IMR-90 (cell line): ENCODE results near the gene UTP14A. TPM values are rescaled to one million over a fixed set of nuclear protein-coding genes. Genes with fewer than 3 reads are reported as not detected.

Experiments used
- ATAC-seq: fragments of 200-7000 bp; cut with Tn5 transposase; 2 replicates; pipeline ENCODE4 v1.9.1; 2020; ENCODE audit warnings: low read depth, mild to moderate bottlenecking, moderate library complexity
- BruUV-seq: library from RNA; stranded (reverse); fragments of 400-500 nt; replicated peaks from 2 replicates; lab custom pipeline; 2021; lab: Mats Ljungman, UMichigan
- CTCF ChIA-PET: fragments of 300-600 bp; formaldehyde crosslinking; extraction: SDS; loops from one replicate; lab custom pipeline; 2021; ENCODE audit warnings: antibody characterized with exemption; lab: Yijun Ruan, JAX
- POLR2A ChIA-PET: fragments of 300-600 bp; sonication (Branson Sonifier 250); formaldehyde crosslinking; loops from one replicate; lab custom pipeline; 2022; ENCODE audit warnings: antibody characterized with exemption; ENCODE audit not compliant: unreplicated experiment; lab: Charles Lee
- DNase-seq: peaks from one replicate; pipeline ENCODE4 v3.0.0; 2013
- H2AFZ ChIP-seq: replicated peaks from 2 replicates; pipeline ENCODE3; 2013; ENCODE audit warnings: low read length, mild to moderate bottlenecking; ENCODE audit not compliant: poor library complexity
- H2AK5ac ChIP-seq: 2 replicates; pipeline ENCODE4 v1.6.1; 2013; ENCODE audit warnings: low read depth, low read length, inconsistent platforms
- H2AK9ac ChIP-seq: replicated peaks from 2 replicates; pipeline ENCODE3; 2013; ENCODE audit warnings: mild to moderate bottlenecking, low read depth, low read length, moderate library complexity; ENCODE audit not compliant: poor library complexity
- H2BK120ac ChIP-seq: 2 replicates; pipeline ENCODE4 v1.6.1; 2013; ENCODE audit warnings: low read depth, low read length, inconsistent platforms
- H2BK15ac ChIP-seq: 3 replicates; pipeline ENCODE4 v1.6.1; 2013; ENCODE audit warnings: low read depth, low read length, inconsistent platforms
- H2BK20ac ChIP-seq: 2 replicates; pipeline ENCODE4 v1.6.1; 2013; ENCODE audit warnings: low read depth, mild to moderate bottlenecking, inconsistent platforms, low read length, moderate library complexity
- H2BK5ac ChIP-seq: 2 replicates; pipeline ENCODE4 v1.6.1; 2013; ENCODE audit warnings: mild to moderate bottlenecking, low read depth, low read length, inconsistent platforms; ENCODE audit not compliant: poor library complexity, severe bottlenecking
- H3K14ac ChIP-seq: replicated peaks from 2 replicates; pipeline ENCODE4 v1.6.1; 2013; ENCODE audit warnings: low read depth, low read length, inconsistent platforms
- H3K18ac ChIP-seq: 2 replicates; pipeline ENCODE4 v1.6.1; 2013; ENCODE audit warnings: low read depth, low read length, control low read depth
- H3K23ac ChIP-seq: 2 replicates; pipeline ENCODE4 v1.6.1; 2013; ENCODE audit warnings: low read depth, low read length, inconsistent platforms
- H3K27ac ChIP-seq: 2 replicates; pipeline ENCODE4 v1.5.1; 2013; ENCODE audit warnings: mild to moderate bottlenecking, control low read depth, low read length; ENCODE audit not compliant: insufficient read depth
- H3K27me3 ChIP-seq: 2 replicates; pipeline ENCODE4 v1.6.1; 2013; ENCODE audit warnings: low read length; ENCODE audit not compliant: control insufficient read depth, insufficient read depth
- H3K36me3 ChIP-seq: 2 replicates; pipeline ENCODE4 v1.6.1; 2013; ENCODE audit warnings: low read length, mixed read lengths; ENCODE audit not compliant: control insufficient read depth, insufficient read depth
- H3K4ac ChIP-seq: 2 replicates; pipeline ENCODE4 v1.6.1; 2013; ENCODE audit warnings: low read depth, low read length, inconsistent platforms
- H3K4me1 ChIP-seq: 2 replicates; pipeline ENCODE4 v1.6.1; 2013; ENCODE audit warnings: low read length, mixed read lengths; ENCODE audit not compliant: control insufficient read depth, insufficient read depth
- H3K4me2 ChIP-seq: 2 replicates; pipeline ENCODE4 v1.6.1; 2013; ENCODE audit warnings: low read depth, mild to moderate bottlenecking, control low read depth, low read length, moderate library complexity
- H3K4me3 ChIP-seq: 2 replicates; pipeline ENCODE4 v1.5.1; 2013; ENCODE audit warnings: low read depth, mild to moderate bottlenecking, control low read depth, low read length, moderate library complexity; ENCODE audit not compliant: insufficient read depth
- H3K56ac ChIP-seq: 2 replicates; pipeline ENCODE4 v1.6.1; 2013; ENCODE audit warnings: low read length, inconsistent platforms; ENCODE audit not compliant: insufficient read depth; ENCODE audit errors: extremely low read depth
- H3K79me1 ChIP-seq, 2 experiments: 2 replicates each; pipeline ENCODE4 v1.6.1; 2013; ENCODE audit warnings: low read length in 2 of 2, inconsistent platforms in 1 of 2, low read depth in 1 of 2
- H3K9ac ChIP-seq: 2 replicates; pipeline ENCODE4 v1.6.1; 2013; ENCODE audit warnings: low read depth, low read length, control low read depth
- H3K9me1 ChIP-seq: 2 replicates; pipeline ENCODE4 v1.6.1; 2013; ENCODE audit warnings: low read length, inconsistent platforms; ENCODE audit not compliant: insufficient read depth
- H3K9me3 ChIP-seq: 2 replicates; pipeline ENCODE4 v1.6.1; 2013; ENCODE audit warnings: low read length; ENCODE audit not compliant: control insufficient read depth, insufficient read depth
- H4K20me1 ChIP-seq: 2 replicates; pipeline ENCODE4 v1.6.1; 2013; ENCODE audit warnings: low read length, inconsistent platforms; ENCODE audit not compliant: insufficient read depth
- H4K5ac ChIP-seq: 2 replicates; pipeline ENCODE4 v1.6.1; 2013; ENCODE audit warnings: mild to moderate bottlenecking, low read depth, low read length, control low read depth
- H4K8ac ChIP-seq, 2 experiments: 2 replicates each; pipeline ENCODE4 v1.6.1; 2013; ENCODE audit warnings: low read depth in 2 of 2, low read length in 2 of 2, control low read depth in 1 of 2, inconsistent platforms in 1 of 2
- H4K91ac ChIP-seq: 2 replicates; pipeline ENCODE4 v1.6.1; 2013; ENCODE audit warnings: low read depth, low read length, inconsistent platforms; ENCODE audit not compliant: insufficient read depth
- BHLHE40 ChIP-seq: fragments of 150-350 bp; IDR thresholded peaks from 2 replicates; pipeline ENCODE4 v1.6.1; 2016; ENCODE audit warnings: mild to moderate bottlenecking, low read depth, low read length
- CEBPB ChIP-seq: IDR thresholded peaks from 2 replicates; pipeline ENCODE4 v1.6.1; 2012; ENCODE audit warnings: low read depth, low read length, improper control_type of control experiment
- CHD1 ChIP-seq: IDR thresholded peaks from 2 replicates; pipeline ENCODE4 v1.6.1; 2012; ENCODE audit warnings: low read depth, low read length, improper control_type of control experiment
- ELK1 ChIP-seq: fragments of 150-350 bp; IDR thresholded peaks from 2 replicates; pipeline ENCODE4 v1.6.1; 2016; ENCODE audit warnings: low read depth, mild to moderate bottlenecking, low read length, moderate library complexity, borderline replicate concordance
- FOS ChIP-seq: fragments of 150-350 bp; IDR thresholded peaks from 2 replicates; pipeline ENCODE4 v1.6.1; 2016; ENCODE audit warnings: low read depth, low read length
- MAFK ChIP-seq: IDR thresholded peaks from 2 replicates; pipeline ENCODE4 v1.6.1; 2012; ENCODE audit warnings: low read depth, low read length, improper control_type of control experiment
- MAZ ChIP-seq: IDR thresholded peaks from 2 replicates; pipeline ENCODE4 v1.6.1; 2012; ENCODE audit warnings: low read depth, mild to moderate bottlenecking, low read length, improper control_type of control experiment, moderate library complexity, borderline replicate concordance
- MXI1 ChIP-seq: IDR thresholded peaks from 2 replicates; pipeline ENCODE4 v1.6.1; 2012; ENCODE audit warnings: low read depth, mild to moderate bottlenecking, low read length, moderate library complexity, borderline replicate concordance
- NFE2L2 ChIP-seq: fragments of 150-350 bp; IDR thresholded peaks from 2 replicates; pipeline ENCODE4 v1.6.1; 2016; ENCODE audit warnings: low read depth, mild to moderate bottlenecking, low read length
- POLR2A ChIP-seq: IDR thresholded peaks from 2 replicates; pipeline ENCODE4 v1.6.1; 2012; ENCODE audit warnings: mild to moderate bottlenecking, low read depth, low read length
- RAD21 ChIP-seq: IDR thresholded peaks from 2 replicates; pipeline ENCODE4 v1.6.1; 2012; ENCODE audit warnings: low read length, improper control_type of control experiment
- RCOR1 ChIP-seq: IDR thresholded peaks from 2 replicates; pipeline ENCODE4 v1.6.1; 2012; ENCODE audit warnings: mild to moderate bottlenecking, low read length, improper control_type of control experiment; ENCODE audit not compliant: insufficient replicate concordance
- RFX5 ChIP-seq: IDR thresholded peaks from 2 replicates; pipeline ENCODE4 v1.8.0; 2012; ENCODE audit warnings: low read depth, mild to moderate bottlenecking, low read length, moderate library complexity
- SMC3 ChIP-seq: fragments of 150-350 bp; IDR thresholded peaks from 2 replicates; pipeline ENCODE4 v1.6.1; 2016; ENCODE audit warnings: low read depth, mild to moderate bottlenecking, antibody characterized with exemption, low read length, moderate library complexity
- USF2 ChIP-seq: fragments of 150-350 bp; IDR thresholded peaks from 2 replicates; pipeline ENCODE4 v1.6.1; 2017; ENCODE audit warnings: mild to moderate bottlenecking, antibody characterized with exemption, low read length, low read depth
- WGBS, 2 experiments: methylation state at CpG; one replicate each; pipeline versions ENCODE4 v1.1.5 to v1.1.7; 2013; ENCODE audit warnings: missing lambda C conversion rate in 2 of 2; ENCODE audit not compliant: insufficient read length in 1 of 2; ENCODE audit errors: extremely low coverage in 2 of 2; 5-methylcytosine and 5-hydroxymethylcytosine counted together
- dilution Hi-C: fragments of 300-500 bp; cut with HindIII; formaldehyde crosslinking; loops from one replicate; pipeline ENCODE4 v1.14.3; 2018; ENCODE audit warnings: low sequenced_read_pairs; ENCODE audit not compliant: unreplicated experiment
- in situ Hi-C: fragments of 300-500 bp; cut with MboI; formaldehyde crosslinking; loops from 3 replicates; pipeline ENCODE4 v1.14.3; 2019; ENCODE audit warnings: low sequenced_read_pairs, inconsistent platforms, mixed read lengths
- intact Hi-C: fragments of 100-400 bp; cut with micrococcal nuclease; formaldehyde crosslinking; loops from 2 replicates; pipeline ENCODE4 v1.10.0; 2022
- polyA plus RNA-seq, 3 experiments: library from polyadenylated mRNA; depleted of rRNA; stranded (reverse); fragments of >200 nt; gene quantifications; 2 replicates each; pipeline ENCODE4 v1.2.3, GENCODE V29; 2012; ENCODE audit warnings: low replicate concordance in 1 of 3
- total RNA-seq: library from RNA; depleted of rRNA; stranded (reverse); fragments of >200 nt; gene quantifications from 2 replicates; pipeline ENCODE4 v1.2.3, GENCODE V29; 2012

The UTP14A gene
- total and polyA plus RNA-seq, 2 of the 4 experiments (the other 2 are of a cell fraction): 13.8 to 15.2 TPM

- Histone ChIP-seq H2AK9ac (no peak overlapping the region), H2BK15ac (no peak overlapping the region), H3K4me3 (no peak overlapping the region), H3K4ac (no peak overlapping the region), H3K4me1 (no peaks in the 10 kb centered on the region), H4K20me1 (no peaks in the 10 kb centered on the region), H2BK5ac (no peak overlapping the region), H3K79me1 (no peaks in the 10 kb centered on the region), H3K9ac (no peak overlapping the region), H3K9me1 (no peaks in the 10 kb centered on the region), H3K23ac (no peak overlapping the region), H3K4me2 (no peak overlapping the region), H3K27ac (no peak overlapping the region), H2AK5ac (no peak overlapping the region), H2AFZ (no peak overlapping the region), H3K9me3 (no peaks in the 10 kb centered on the region), H2BK20ac (no peak overlapping the region), H3K14ac (no peak overlapping the region), H3K36me3 (no peaks in the 10 kb centered on the region), H4K8ac (no peak overlapping the region), H4K91ac (no peak overlapping the region), H2BK120ac (no peak overlapping the region), H4K5ac (no peak overlapping the region), H3K18ac (no peak overlapping the region), H3K56ac (no peak overlapping the region), H3K27me3 (peaks cover 38% of the 10 kb centered on the region)
- WGBS, 2 experiments: no CpG with 5 or more reads among the region's 2 CpGs
- intact Hi-C loops: no loop called here
- ATAC-seq (no peak), DNase-seq (no peak)
- in situ Hi-C loops: no loop called here
- ChIA-PET POLR2A (no interaction called here), CTCF (interaction anchor here (0.6 kb wide), 1 partner anchor 63 kb away, joined by 3 read pairs; no protein-coding TSS in a partner anchor)
- no TSS peak for BruUV-seq
- TF ChIP-seq MXI1 (no peak), CHD1 (no peak), ELK1 (no peak), RCOR1 (no peak), CEBPB (no peak), USF2 (no peak), RFX5 (no peak), MAZ (no peak), FOS (no peak), MAFK (no peak), SMC3 (no peak), NFE2L2 (no peak), POLR2A (no peak), BHLHE40 (no peak), RAD21 (no peak)
- dilution Hi-C loops: no loop called here
Observed at GRCh38 chrX:129940721-129941120, 34.8 kb downstream of the UTP14A start.
